ENCODE results near the gene PRKCZ. TPM values are rescaled to one million over a fixed set of nuclear protein-coding genes. Genes with fewer than 3 reads are reported as not detected.

Gene PRKCZ
- total and polyA plus RNA-seq, 9 of the 15 experiments (the other 6 are each of a cell fraction or from before 2014, with no cell fraction given), result 0.07 to 3.1 (median 1.3) TPM

DNA sequence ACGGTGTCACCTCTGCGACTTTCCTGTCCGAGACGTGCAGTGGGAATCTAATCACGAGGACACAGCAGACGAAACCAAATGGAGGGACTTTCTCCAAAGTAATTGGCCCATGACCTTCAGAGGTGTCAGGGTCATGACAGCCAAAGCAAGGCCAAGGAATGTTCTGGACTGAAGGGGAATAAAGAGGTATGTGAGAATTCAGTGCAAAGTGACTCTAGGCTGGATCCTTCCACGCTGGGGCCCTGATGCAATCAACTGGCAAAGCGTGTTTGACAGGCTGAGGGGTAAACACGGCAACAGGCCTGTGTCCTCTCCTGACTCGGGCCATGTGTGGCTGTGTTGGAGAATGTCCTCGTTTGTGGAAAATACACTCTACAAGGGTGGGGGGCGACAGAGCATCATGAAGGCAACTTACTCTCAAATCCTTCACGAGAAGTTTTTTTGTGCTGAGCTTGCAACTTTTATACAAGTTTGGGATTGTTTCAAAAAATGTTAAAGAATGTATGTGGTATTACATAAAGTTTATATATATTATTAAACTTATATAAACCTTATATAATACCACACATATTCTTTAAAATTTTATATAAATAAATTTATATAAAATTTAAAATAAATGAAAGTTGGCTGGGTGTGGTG, 48.3 kb upstream of the PRKCZ start (continued):
- TF ChIP-seq CHD4 (IDR thresholded peaks at IDR 0.05; ENCODE audit: insufficient read depth, insufficient replicate concordance, low read depth, low read length, poor library complexity, severe bottlenecking) (no peak), POLR2H (tag; IDR thresholded peaks at IDR 0.05; ENCODE audit: low read depth) (no peak), TARDBP (IDR thresholded peaks at IDR 0.05) (peak; percentile 50), RBBP5 (IDR thresholded peaks at IDR 0.05; ENCODE audit: borderline replicate concordance, insufficient read depth, low read length, poor library complexity, severe bottlenecking) (no peak), ESRRA (IDR thresholded peaks at IDR 0.05; ENCODE audit: borderline replicate concordance, low read depth) (peak; percentile 88), DMBX1 (CRISPR knock-in tag; IDR thresholded peaks at IDR 0.05; ENCODE audit: borderline replicate concordance) (no peak), ARID1B (IDR thresholded peaks at IDR 0.05) (no peak), PHB (CRISPR knock-in tag; IDR thresholded peaks at IDR 0.05) (no peak), HDAC8 (tag; IDR thresholded peaks at IDR 0.05) (0 out of 2 replicates have a peak, but pooled peaks have one; percentile 65), CHCHD3 (CRISPR knock-in tag; IDR thresholded peaks at IDR 0.05) (no peak), SMARCE1 (IDR thresholded peaks at IDR 0.05) (no peak), SIRT6 (IDR thresholded peaks at IDR 0.05; ENCODE audit: low read depth, low read length) (no peak), ZNF830 (CRISPR knock-in tag; IDR thresholded peaks at IDR 0.05) (0 out of 2 replicates have a peak, but pooled peaks have one; percentile 29)
- TF ChIP-seq, protein P1, sequence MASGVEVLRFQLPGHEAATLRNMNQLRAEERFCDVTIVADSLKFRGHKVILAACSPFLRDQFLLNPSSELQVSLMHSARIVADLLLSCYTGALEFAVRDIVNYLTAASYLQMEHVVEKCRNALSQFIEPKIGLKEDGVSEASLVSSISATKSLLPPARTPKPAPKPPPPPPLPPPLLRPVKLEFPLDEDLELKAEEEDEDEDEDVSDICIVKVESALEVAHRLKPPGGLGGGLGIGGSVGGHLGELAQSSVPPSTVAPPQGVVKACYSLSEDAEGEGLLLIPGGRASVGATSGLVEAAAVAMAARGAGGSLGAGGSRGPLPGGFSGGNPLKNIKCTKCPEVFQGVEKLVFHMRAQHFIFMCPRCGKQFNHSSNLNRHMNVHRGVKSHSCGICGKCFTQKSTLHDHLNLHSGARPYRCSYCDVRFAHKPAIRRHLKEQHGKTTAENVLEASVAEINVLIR (CRISPR knock-in tag; IDR thresholded peaks at IDR 0.05), result no peak
- TF ChIP-seq, protein P2, sequence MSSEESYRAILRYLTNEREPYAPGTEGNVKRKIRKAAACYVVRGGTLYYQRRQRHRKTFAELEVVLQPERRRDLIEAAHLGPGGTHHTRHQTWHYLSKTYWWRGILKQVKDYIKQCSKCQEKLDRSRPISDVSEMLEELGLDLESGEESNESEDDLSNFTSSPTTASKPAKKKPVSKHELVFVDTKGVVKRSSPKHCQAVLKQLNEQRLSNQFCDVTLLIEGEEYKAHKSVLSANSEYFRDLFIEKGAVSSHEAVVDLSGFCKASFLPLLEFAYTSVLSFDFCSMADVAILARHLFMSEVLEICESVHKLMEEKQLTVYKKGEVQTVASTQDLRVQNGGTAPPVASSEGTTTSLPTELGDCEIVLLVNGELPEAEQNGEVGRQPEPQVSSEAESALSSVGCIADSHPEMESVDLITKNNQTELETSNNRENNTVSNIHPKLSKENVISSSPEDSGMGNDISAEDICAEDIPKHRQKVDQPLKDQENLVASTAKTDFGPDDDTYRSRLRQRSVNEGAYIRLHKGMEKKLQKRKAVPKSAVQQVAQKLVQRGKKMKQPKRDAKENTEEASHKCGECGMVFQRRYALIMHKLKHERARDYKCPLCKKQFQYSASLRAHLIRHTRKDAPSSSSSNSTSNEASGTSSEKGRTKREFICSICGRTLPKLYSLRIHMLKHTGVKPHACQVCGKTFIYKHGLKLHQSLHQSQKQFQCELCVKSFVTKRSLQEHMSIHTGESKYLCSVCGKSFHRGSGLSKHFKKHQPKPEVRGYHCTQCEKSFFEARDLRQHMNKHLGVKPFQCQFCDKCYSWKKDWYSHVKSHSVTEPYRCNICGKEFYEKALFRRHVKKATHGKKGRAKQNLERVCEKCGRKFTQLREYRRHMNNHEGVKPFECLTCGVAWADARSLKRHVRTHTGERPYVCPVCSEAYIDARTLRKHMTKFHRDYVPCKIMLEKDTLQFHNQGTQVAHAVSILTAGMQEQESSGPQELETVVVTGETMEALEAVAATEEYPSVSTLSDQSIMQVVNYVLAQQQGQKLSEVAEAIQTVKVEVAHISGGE (CRISPR knock-in tag; IDR thresholded peaks at IDR 0.05), result no peak
- TF ChIP-seq, protein P3, sequence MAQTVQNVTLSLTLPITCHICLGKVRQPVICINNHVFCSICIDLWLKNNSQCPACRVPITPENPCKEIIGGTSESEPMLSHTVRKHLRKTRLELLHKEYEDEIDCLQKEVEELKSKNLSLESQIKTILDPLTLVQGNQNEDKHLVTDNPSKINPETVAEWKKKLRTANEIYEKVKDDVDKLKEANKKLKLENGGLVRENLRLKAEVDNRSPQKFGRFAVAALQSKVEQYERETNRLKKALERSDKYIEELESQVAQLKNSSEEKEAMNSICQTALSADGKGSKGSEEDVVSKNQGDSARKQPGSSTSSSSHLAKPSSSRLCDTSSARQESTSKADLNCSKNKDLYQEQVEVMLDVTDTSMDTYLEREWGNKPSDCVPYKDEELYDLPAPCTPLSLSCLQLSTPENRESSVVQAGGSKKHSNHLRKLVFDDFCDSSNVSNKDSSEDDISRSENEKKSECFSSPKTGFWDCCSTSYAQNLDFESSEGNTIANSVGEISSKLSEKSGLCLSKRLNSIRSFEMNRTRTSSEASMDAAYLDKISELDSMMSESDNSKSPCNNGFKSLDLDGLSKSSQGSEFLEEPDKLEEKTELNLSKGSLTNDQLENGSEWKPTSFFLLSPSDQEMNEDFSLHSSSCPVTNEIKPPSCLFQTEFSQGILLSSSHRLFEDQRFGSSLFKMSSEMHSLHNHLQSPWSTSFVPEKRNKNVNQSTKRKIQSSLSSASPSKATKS (CRISPR knock-in tag; IDR thresholded peaks at IDR 0.05), result no peak
- TF ChIP-seq, protein P4, sequence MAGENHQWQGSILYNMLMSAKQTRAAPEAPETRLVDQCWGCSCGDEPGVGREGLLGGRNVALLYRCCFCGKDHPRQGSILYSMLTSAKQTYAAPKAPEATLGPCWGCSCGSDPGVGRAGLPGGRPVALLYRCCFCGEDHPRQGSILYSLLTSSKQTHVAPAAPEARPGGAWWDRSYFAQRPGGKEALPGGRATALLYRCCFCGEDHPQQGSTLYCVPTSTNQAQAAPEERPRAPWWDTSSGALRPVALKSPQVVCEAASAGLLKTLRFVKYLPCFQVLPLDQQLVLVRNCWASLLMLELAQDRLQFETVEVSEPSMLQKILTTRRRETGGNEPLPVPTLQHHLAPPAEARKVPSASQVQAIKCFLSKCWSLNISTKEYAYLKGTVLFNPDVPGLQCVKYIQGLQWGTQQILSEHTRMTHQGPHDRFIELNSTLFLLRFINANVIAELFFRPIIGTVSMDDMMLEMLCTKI (IDR thresholded peaks at IDR 0.05; ENCODE audit: partially characterized antibody), result no peak
